H1 (cell line): ENCODE measurements around the gene DNAJC6.

Experiments
- CREB1 ChIP-seq: IDR thresholded peaks from 2 replicates; pipeline ENCODE4 v1.6.1; 2012; ENCODE audit warnings: inconsistent platforms
- CTCF ChIP-seq, 3 experiments: IDR thresholded peaks; 1 replicate in 2 of 3; 2 replicates in 1 of 3; pipeline versions ENCODE4 v1.5.1 to v1.6.1; 2011; ENCODE audit warnings: low read length in 3 of 3, mild to moderate bottlenecking in 3 of 3, inconsistent platforms in 2 of 3, low read depth in 1 of 3, moderate library complexity in 1 of 3; ENCODE audit not compliant: insufficient read depth in 1 of 3; ENCODE audit errors: control extremely low read depth in 1 of 3
- KDM4A ChIP-seq: IDR thresholded peaks from one replicate; pipeline ENCODE4 v1.7.1; 2012; ENCODE audit warnings: low read depth, mild to moderate bottlenecking, moderate library complexity, low read length, inconsistent platforms; ENCODE audit not compliant: severe bottlenecking
- POLR2A ChIP-seq, 2 experiments: IDR thresholded peaks; 1 replicate in 1 of 2; 2 replicates in 1 of 2; pipeline ENCODE4 v1.6.1; 2011; ENCODE audit warnings: low read depth in 2 of 2, low read length in 2 of 2, mild to moderate bottlenecking in 2 of 2; ENCODE audit errors: control extremely low read depth in 1 of 2
- POLR2AphosphoS5 ChIP-seq: IDR thresholded peaks from 2 replicates; pipeline ENCODE4 v1.6.1; 2011; ENCODE audit warnings: low read depth, low read length
- TAF1 ChIP-seq: IDR thresholded peaks from 2 replicates; pipeline ENCODE4 v1.6.1; 2011; ENCODE audit warnings: mild to moderate bottlenecking, low read depth, low read length
- TCF12 ChIP-seq: IDR thresholded peaks from 2 replicates; pipeline ENCODE4 v1.6.1; 2011; ENCODE audit warnings: low read depth, mild to moderate bottlenecking, low read length
- USF2 ChIP-seq: IDR thresholded peaks from 2 replicates; pipeline ENCODE4 v1.6.1; 2011; ENCODE audit warnings: low read length, improper control_type of control experiment

GRCh38 chr1:65319754-65320153, 10.4 kb downstream of the DNAJC6 start:
- TF ChIP-seq TCF12 (no peak), POLR2A (IDR thresholded peaks at IDR 0.05; ENCODE audit: control extremely low read depth in 1 of 2, low read depth in 2 of 2, low read length in 2 of 2) (no peak), TAF1 (no peak), POLR2AphosphoS5 (no peak), CTCF (IDR thresholded peaks at IDR 0.05; ENCODE audit: control extremely low read depth in 1 of 3, insufficient read depth in 1 of 3, low read depth in 1 of 3, low read length in 3 of 3) (no peak), USF2 (no peak), CREB1 (no peak), KDM4A (no peak)
